ENCODE data around the gene ULBP1. TPM values are rescaled to one million over a fixed set of nuclear protein-coding genes. Genes with fewer than 3 reads are reported as not detected.

ULBP1 gene
- total RNA-seq, 2 experiments from 2014 or later = 0.08 to 0.14 TPM

- POLR2A ChIA-PET = no interaction called here
- no peak for TF ChIP-seq CTCF (IDR thresholded peaks at IDR 0.05)
- peaks cover 33% of the 10 kb centered on the region for H3K4me1 Mint-ChIP-seq (ENCODE audit: low read depth)
- ATAC-seq (ENCODE audit: poor library complexity) = peak; percentile 15
- H3K36me3 Mint-ChIP-seq (ENCODE audit: low read depth) = no peaks in the 10 kb centered on the region
- intact Hi-C loops (cut with DNase I, micrococcal nuclease) = loop anchor here (2.0 to 10.0 kb wide), 2 partner anchors 22 to 396 kb away; no protein-coding TSS in a partner anchor
- H3K27me3 Mint-ChIP-seq = peaks cover 90% of the 10 kb centered on the region
- peak overlapping the region; percentile 81 for H3K4me3 Mint-ChIP-seq
- peaks cover 45% of the 10 kb centered on the region for H3K4me1 ChIP-seq (ENCODE audit: insufficient read depth, low read length)
- no peak overlapping the region for H3K27ac ChIP-seq (ENCODE audit: low read depth in 1 of 2, low read length in 2 of 2)
- peaks cover 0 to 14% of the 10 kb centered on the region in 2 experiments for H3K9me3 ChIP-seq (ENCODE audit: control insufficient read depth in 1 of 2, insufficient read depth in 1 of 2, low read length in 2 of 2)
- H3K27ac Mint-ChIP-seq = peak overlapping the region; percentile 87
- no peaks in the 10 kb centered on the region for H3K9me3 Mint-ChIP-seq
- peaks cover 62 to 71% of the 10 kb centered on the region in 2 experiments for H3K27me3 ChIP-seq (ENCODE audit: control insufficient read depth in 1 of 2, insufficient read depth in 2 of 2, low read length in 2 of 2)
- no peaks in the 10 kb centered on the region for H3K36me3 ChIP-seq (ENCODE audit: insufficient read depth, low read length)
- CTCF ChIA-PET = interaction anchor here (0.8 to 1.0 kb wide), 2 partner anchors 23 to 78 kb away, joined by 3 read pairs; no protein-coding TSS in a partner anchor
- DNase-seq = peak in 8 of 14 experiments; percentile 13 to 91 (median 48)
- peak overlapping the region; percentile 50 for H3K4me3 ChIP-seq (ENCODE audit: low read length)
Observed at GRCh38 chr6:149938571-149939355, 25.0 kb upstream of the ULBP1 start.

- no peak for TF ChIP-seq CTCF (IDR thresholded peaks at IDR 0.05)
- no peaks in the 10 kb centered on the region for H3K36me3 ChIP-seq (ENCODE audit: insufficient read depth, low read length)
- Mint-ChIP-seq H3K27ac (peak overlapping the region; percentile 87), H3K36me3 (ENCODE audit: low read depth) (no peaks in the 10 kb centered on the region), H3K27me3 (peaks cover 85% of the 10 kb centered on the region), H3K4me3 (peak overlapping the region; percentile 81), H3K9me3 (no peaks in the 10 kb centered on the region), H3K4me1 (ENCODE audit: low read depth) (peaks cover 33% of the 10 kb centered on the region)
- DNase-seq = peak in 2 of 14 experiments; percentile 44 to 51
- intact Hi-C loops (cut with DNase I, micrococcal nuclease) = loop anchor here (2.0 to 10.0 kb wide), 2 partner anchors 21 to 395 kb away; no protein-coding TSS in a partner anchor
- POLR2A ChIA-PET = no interaction called here
- no peak overlapping the region for H3K27ac ChIP-seq (ENCODE audit: low read depth in 1 of 2, low read length in 2 of 2)
- H3K4me1 ChIP-seq (ENCODE audit: insufficient read depth, low read length) = peaks cover 45% of the 10 kb centered on the region
- peaks cover 62 to 66% of the 10 kb centered on the region in 2 experiments for H3K27me3 ChIP-seq (ENCODE audit: control insufficient read depth in 1 of 2, insufficient read depth in 2 of 2, low read length in 2 of 2)
- CTCF ChIA-PET = interaction anchor here (1.0 kb wide), 1 partner anchor 23 kb away, joined by 3 read pairs; no protein-coding TSS in a partner anchor
- H3K9me3 ChIP-seq (ENCODE audit: control insufficient read depth in 1 of 2, insufficient read depth in 1 of 2, low read length in 2 of 2) = peaks cover 0 to 14% of the 10 kb centered on the region in 2 experiments
- ATAC-seq (ENCODE audit: poor library complexity) = no peak
- H3K4me3 ChIP-seq (ENCODE audit: low read length) = no peak overlapping the region
Observed at GRCh38 chr6:149939356-149939648, 24.4 kb upstream of the ULBP1 start.

GRCh38 chr6:149939909-149940671 is 23.7 kb upstream of the ULBP1 start:
- H3K4me1 Mint-ChIP-seq (ENCODE audit: low read depth) = peaks cover 33% of the 10 kb centered on the region
- H3K36me3 Mint-ChIP-seq (ENCODE audit: low read depth) = no peaks in the 10 kb centered on the region
- Histone ChIP-seq H3K9me3 (ENCODE audit: control insufficient read depth in 1 of 2, insufficient read depth in 1 of 2, low read length in 2 of 2) (peaks cover 0 to 14% of the 10 kb centered on the region in 2 experiments), H3K4me1 (ENCODE audit: insufficient read depth, low read length) (peaks cover 45% of the 10 kb centered on the region), H3K27me3 (ENCODE audit: control insufficient read depth in 1 of 2, insufficient read depth in 2 of 2, low read length in 2 of 2) (peaks cover 54 to 58% of the 10 kb centered on the region in 2 experiments), H3K4me3 (ENCODE audit: low read length) (no peak overlapping the region), H3K27ac (ENCODE audit: low read depth in 1 of 2, low read length in 2 of 2) (no peak overlapping the region), H3K36me3 (ENCODE audit: insufficient read depth, low read length) (no peaks in the 10 kb centered on the region)
- no peak for TF ChIP-seq CTCF (IDR thresholded peaks at IDR 0.05)
- H3K27ac Mint-ChIP-seq = peak overlapping the region; percentile 87
- no peak for ATAC-seq (ENCODE audit: poor library complexity)
- no peaks in the 10 kb centered on the region for H3K9me3 Mint-ChIP-seq
- intact Hi-C loops (cut with DNase I, micrococcal nuclease) = loop anchor here (2.0 to 10.0 kb wide), 2 partner anchors 21 to 395 kb away; no protein-coding TSS in a partner anchor
- peak overlapping the region; percentile 81 for H3K4me3 Mint-ChIP-seq
- peaks cover 77% of the 10 kb centered on the region for H3K27me3 Mint-ChIP-seq
- ChIA-PET CTCF (interaction anchor here (0.6 to 1.3 kb wide), 3 partner anchors 67 to 563 kb away, joined by 3 to 4 read pairs (median 3); no protein-coding TSS in a partner anchor), POLR2A (interaction anchor here (0.6 to 0.9 kb wide), 2 partner anchors 12 to 53 kb away, joined by 3 read pairs; no protein-coding TSS in a partner anchor)
- DNase-seq = peak in 1 of 14 experiments; percentile 15
